NCI-H2171 (cell line): ENCODE results near the gene DGKG.

ENCODE experiments used
- DNase-seq: peaks from one replicate; lab custom pipeline; 2025; lab: John Stamatoyannopoulos, UW

DGKG gene

DNA sequence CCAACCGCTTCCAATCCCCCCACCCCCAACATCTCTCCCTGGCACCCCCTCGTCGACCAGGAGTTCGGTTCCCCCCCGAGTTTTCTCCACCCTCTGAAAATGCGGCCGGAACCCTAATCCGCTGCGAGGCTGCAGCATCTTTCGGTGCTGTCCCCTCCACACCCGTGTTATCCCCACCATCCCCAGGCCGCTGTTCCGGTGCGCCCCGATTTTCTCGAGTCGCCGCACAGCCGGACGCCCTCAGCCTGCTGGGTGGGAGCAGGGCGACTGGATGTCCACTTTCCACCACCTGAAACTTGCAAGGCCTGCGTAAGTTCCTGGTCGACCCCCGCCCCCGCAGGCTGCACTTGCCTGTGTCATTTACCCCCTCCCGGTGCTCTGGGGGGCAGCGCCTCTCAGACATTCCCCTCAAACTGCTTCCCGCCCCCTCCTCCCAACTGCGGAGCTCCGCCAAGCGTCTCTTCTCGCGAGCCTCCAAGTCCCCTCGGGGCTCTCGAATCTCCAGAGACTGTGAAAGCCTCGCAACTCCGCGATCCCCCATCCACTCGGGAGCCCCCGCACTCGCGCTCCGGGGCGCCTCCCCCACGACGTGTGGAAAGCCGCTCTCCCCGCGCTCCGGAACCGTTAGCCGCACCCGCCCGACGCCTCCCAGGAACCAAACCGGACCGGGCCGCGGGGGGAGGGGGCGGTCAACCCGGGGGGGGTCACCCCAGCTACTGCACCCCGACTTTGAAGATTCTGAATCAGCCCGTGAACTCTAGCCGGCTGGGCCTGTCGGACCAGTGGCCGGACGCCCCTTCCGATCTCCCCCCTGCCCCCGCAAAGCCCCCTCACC lies 253.7 kb downstream of the DGKG start:
- DNase-seq, result peak; percentile 18

DNA sequence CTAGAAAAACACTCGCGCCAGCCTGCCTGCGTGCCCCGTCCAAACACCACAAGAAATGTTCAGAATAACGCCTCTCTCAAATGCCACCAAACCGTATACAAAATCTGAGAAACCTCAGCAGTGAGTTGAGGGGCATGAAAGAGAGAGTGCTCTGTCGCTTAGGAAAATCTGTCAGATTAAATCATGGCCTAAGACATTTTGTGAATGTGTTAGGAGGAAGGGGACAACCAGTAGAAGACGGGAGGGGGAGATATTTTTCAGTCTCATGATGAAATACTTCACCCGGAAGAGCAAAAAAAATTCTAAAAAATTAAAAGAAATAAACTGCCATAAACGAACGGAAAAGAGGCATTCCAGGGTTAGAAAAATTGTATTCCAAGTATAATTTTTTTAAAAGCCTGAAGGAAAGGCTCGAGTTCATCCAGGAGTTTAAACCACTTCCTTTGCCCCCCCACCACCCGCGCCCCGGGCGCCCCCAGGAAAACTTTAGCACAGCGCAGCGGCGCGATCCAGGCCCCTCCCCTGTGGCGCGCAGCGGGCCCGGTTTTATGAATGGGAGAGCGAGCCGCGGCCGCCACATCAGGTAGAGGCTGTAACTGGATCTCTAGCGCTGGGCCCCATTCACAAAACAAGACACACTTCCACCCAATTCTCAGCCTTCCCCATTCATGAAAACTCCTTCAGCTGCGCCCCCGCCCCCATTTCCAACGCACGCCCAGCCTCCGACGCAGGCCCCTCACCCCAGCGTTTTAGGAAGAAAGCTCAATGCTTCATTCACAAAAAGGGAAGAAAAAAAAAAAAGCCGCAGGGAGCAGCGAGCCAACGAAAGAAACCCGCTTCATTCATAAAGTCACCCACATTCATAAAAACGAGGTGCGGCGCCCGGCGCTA lies 254.6 kb downstream of the DGKG start:
- peak; percentile 64 for DNase-seq

DNA sequence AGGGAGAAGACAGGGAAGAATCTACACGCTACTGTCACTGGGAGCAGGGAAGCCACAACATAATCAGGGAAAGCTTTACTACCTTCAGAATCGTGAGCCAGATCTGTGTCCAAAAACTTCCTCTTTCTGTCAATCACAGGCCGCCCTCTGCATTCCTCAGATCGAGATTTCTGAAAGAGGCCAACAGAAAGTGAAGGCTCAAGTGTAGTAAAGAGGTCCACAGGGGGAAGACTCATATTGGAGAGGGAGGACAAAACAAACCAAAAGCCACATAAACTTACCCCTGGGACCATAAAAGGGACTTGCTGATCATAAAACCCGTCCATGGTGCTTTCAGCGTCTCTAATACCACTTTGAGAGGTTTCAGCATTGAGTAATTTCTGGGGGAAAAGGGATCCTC lies 256.5 kb downstream of the DGKG start:
- DNase-seq, result no peak

DNA sequence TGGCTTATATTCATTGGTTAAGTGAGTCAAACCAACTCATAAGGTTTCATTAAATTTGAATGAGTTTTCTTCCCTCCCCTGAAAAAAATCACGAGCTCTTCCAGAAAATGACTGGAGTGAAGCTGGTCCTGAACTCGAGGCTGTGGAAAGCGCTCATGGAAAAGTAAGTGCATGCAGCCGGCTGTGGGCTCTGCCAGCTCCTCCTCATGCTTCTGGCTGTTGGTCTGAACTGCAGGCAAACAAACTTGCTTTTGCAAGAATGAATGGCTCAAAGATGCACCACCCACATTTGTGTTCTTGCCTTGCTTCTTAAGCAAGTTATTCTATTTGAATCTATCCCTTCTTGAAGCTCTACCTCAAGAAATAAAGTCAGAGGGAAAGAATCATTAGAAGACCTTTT lies 259.3 kb downstream of the DGKG start:
- DNase-seq, result no peak

DNA sequence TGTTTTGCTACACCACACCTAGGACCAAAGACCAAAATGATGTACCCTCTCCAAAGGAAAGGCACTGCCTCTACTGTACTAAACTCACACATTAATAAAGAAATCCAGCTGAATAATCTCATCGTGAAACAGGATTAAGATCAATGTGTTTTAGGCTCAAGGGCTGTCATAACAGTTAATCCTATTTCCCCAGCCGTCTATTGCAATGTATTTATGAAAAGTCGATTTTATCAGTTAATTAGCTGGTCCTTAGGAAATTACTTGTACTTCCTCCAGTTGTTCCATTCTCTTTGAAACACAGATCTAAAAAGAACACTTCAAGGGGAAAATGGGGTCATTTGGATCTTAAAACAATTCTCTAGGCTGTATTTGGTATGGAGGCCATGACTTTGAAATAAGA lies 261.6 kb downstream of the DGKG start:
- no peak for DNase-seq

DNA sequence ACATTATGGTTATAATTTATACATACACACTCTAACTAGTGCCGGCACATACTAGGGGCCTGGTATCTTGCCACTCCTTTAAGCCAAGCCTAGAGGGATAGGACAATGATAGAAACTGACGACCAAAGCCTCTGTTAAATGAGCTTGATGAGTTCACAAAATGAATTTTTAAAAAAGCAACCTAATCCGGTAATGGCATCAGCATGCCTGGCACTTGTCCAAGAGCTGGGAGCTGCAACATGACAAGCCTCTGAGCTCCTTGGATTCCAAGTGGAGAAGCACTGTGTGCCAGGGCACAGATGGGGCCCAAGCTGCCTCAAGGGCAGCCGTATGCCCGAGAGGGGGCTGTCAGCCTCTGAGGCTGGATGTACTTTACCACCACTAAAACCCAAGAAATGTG lies 262.9 kb downstream of the DGKG start:
- peak; percentile 95 for DNase-seq

DNA sequence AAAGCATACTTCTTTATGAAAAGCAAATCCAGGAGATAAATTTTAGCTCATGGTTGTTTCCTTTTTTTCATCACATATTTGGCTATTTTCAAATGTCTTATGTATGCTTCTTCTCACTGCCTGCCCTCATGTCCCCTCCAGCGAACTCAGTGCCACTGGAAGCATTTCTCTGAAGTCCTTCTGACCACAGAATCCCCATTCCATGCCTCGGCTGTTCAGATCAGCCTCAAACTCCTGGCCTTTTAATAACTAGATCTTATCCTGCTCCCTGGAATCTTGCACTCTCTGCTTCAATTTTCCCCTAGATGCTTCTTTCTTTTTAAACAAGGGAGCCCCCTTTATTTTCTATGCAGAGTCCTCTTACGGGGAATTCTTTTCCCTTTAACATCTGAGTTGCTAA lies 263.3 kb downstream of the DGKG start:
- no peak for DNase-seq

DNA sequence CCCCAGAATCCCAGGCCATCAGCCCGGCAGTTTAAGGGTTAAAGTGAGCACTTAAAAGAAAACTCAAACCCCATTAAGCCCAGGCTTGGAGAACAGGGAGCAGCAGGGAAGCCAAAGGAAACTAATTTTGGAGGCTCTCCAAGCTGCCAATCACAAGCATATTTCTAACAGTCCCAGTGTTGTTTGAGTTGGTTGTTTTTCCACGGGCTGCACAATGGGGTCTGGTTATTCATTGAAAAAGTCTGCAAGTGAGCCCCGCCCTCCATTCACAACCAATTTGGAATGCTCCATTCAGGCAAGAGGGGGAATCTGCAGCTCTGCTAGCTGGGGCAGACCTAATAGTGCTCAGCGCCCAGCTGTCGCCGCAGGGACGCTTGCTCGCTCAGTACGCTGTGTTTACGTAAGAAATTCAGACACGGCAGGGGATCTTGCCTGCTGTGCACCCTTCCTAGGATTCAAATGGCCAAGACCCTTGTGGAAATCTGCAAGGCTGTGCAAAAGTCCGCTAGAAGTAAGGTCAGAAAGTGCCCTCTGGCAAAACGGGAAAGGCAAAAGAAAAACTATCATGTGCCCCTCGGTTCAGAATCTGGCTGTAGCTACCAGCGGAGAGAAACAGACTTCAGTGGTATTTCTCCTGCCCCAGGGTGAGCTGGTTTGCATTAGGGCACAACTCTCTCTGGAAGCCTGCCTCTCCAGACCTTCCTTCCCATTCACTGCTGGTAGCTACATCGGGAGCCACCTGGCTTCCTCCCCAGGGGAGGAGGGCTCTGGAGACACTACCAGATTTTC lies 264.2 kb downstream of the DGKG start:
- DNase-seq, result peak; percentile 93

DNA sequence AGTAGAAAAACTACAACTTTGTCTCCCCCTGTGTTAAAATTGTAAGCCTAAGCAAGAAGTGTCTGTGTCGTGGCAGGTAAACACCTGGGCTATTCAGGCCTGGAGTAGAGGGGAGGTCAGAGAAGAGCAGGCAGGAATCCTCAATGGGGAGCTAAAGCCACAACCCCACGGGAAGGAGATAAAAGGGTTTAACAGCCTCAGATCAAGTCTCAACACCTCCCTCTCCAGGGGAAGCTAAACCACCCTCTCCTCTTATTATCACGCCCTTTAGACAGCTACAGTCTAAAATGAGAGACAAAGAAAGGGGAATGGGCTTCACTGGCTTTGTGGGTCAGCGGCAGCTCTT lies 264.7 kb downstream of the DGKG start:
- DNase-seq, result no peak
